ENCODE results near the gene CCR9.
A peak's percentile ranks its signal among the peaks of the same experiment; 100 is the strongest.

Gene CCR9

DNA sequence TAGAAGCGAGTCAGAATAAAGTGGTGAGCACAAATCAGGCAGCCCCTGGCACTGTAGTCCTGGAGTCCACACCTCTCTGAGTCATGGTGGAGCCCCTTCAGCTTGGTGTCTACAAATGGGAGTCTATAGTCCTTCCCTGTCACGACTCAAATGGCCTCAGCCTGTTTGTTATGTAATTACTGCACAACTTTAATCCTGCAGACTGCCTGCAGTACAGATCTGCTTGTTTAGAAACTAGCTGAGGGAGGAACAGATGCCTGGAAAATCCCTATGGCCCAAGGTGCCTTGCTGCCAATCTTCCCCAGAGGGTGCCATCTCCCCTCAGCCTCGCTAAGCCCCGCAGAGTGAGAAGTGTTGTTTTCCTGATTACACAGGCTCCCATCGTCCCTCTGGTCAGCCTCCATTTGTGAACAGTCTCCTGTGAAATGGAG, 53.0 kb downstream of the CCR9 start:
- peak; percentile 73 to 91 for DNase-seq

DNA sequence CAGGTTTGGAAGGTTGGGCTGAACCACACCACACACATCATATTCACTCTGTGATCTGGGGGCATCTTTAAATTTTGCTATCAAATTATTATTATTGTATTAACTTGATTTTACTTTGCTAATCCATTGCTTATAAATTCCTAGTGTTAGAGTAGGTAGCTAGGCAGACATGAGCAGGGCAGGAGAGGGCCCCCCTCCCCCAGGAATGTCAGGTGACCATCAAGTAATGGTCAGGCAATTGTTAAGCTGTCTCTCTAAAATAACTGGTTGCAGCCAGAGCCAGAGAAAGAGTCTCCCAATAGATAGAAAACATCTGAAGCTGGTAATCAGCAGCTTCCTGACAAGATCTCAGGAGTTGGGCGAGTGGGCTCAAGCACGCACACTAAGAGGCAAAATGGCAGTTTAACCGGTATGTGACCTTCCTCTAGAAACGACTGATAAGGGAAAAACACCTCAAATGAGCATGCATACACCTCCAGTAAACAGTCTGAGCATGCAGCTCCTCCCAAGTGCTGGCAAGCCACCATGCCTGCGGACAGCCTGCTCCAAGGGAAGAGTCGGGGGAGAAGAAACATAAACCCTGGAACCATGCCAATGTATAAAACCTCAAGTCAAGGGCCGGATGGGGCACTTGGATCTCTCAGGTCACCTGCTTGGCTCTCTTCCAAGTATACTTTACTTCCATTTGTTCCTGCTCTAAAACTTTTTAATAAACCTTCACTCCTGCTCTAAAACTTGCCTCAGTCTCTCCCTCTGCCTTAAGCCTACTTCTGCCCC, 53.8 kb downstream of the CCR9 start:
- DNase-seq: no peak

DNA sequence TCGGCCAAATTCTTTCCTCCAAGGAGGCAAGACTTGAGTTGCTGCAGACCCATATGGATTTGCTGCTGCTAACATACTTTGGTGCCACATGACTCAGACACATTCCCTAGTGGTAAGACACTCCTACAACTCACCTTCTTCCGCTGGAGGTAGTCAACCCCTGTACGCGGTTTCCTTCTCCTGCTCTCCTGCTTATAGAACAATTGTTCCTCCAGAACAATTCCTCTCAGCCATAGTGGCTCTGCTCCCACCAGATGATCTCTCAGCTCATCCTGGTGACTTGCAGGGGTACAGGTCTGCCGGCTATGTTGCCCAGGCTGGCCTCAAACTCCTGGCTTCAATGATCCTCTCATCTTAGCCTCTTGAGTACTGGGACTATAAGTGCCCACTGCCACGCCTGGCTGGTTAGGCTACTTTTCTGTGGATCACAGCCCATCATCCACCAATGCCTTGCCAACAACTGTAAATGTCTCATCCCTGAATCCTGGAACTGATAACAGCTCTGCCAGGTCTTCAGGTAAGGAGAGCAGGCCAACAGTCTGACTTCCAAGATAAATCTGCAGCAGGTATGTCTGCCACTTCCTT, 54.5 kb downstream of the CCR9 start:
- no peak for DNase-seq

DNA sequence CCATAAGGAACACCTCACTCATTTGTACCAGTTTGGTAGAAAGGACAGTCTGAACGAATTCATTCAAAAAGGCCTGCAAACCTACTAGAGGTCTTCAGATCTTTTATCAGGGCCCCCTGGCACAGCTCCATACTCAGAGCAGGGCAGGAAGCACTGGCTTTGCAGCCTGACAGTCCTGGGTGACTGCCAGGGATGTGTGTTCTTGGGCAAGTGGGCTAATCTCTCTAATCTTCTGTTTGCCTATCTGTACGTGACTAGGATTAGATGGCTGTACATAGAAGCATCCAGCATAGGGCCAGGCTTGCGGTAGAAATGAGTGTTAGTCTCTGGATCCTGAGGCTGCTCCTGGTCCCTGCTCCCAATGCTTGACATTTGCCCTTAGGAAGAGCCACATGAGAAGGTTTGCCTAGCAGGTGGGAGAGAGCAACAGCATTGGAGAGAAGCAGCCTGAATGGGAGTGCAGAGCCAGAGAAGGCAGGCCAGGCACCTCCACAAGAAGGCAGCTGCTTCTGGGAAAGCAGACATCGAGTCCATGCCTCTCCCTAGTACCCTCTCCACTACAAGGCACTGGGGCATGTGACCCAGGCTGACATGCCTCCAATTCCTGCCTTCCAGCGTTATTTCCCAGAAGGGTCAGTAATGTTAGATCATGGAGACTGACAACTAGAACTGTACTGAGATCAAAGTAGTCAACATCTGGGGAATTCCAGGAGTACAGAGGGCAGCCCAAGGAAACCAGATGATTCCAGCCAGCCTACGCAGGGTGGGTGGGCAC, 55.9 kb downstream of the CCR9 start:
- peak; percentile 16 to 66 for DNase-seq

DNA sequence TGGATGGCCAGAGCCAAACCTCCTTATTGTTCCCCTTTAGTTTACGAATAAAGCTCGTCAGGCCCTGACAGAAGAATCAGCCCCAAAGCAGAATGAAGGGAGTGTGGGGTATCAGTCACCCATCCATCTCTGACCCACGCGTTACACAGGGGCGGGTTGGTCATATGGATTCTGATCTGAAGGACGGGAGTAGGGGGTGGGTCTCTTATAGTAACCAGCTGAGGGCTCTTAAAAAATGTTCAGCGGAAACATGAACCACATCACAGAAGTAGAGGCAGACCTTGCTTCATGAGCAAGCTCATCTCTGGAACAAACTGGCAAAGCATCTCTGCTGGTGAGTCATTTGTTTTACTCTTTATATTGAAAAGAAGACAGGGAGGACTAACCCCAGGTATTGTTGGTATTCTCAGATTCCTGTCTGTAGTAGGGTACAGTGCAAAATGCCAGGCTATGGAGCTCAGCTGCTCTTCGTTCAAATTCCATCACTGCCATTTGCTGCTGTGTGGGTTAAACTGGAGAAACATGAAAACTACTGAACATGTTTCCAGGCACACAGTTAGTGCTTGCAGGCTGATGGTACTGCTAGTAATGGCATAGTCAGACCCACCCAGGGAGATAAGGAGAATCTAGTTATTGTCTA, 57.0 kb downstream of the CCR9 start, which contains the start of gene CXCR6:
Gene CXCR6 (plus strand): TSS at position 258 of the 640 bp plus-strand sequence. CDS start 3,018 bp downstream, outside the sequence.
- no peak for DNase-seq

DNA sequence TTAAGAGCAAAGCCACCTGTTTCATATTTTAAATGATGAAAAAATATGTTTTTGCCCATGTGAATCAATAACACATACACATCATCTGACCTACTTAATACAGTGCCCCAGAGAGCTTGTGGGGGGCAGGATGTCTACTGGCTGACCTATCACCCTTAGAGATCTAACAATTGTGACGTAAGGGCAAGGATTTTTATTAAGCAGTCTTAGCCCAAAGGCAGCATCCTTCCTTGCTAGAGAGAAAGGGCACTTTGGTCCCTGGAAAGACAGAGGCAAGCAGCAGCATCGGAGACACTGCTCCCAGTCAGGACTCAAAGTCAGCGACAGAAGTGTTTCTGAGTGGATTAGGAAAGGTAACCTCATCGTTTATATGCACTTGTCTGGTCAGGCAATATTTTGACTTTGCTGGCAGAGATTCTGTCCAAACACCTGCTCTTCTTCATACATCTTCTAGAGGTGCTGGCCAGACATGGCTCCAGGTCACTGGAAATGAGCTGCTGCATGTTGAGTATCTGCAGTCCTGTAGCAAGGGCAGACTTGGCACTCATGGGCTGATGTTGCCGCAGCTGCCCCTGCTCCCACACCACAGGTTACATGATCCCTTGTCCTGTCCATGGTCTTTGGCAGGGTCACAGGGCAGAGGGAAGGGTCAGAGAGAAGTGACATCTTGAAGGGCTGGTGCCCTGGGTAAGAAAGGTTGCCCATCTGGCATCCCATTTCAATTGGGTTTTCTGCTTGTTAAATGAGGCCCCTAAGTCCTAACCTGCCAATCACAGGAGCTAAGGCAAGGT, 58.7 kb downstream of the CCR9 start:
- no peak for DNase-seq

DNA sequence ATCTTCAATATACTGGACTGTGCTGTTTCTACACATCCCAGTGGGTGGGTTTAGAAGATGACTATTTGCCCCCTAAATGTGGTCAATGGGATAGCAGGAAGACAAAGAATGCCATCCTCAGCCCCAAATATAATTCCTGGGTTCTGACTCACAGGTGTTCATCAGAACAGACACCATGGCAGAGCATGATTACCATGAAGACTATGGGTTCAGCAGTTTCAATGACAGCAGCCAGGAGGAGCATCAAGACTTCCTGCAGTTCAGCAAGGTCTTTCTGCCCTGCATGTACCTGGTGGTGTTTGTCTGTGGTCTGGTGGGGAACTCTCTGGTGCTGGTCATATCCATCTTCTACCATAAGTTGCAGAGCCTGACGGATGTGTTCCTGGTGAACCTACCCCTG, 60.0 kb downstream of the CCR9 start:
- no peak for DNase-seq

DNA sequence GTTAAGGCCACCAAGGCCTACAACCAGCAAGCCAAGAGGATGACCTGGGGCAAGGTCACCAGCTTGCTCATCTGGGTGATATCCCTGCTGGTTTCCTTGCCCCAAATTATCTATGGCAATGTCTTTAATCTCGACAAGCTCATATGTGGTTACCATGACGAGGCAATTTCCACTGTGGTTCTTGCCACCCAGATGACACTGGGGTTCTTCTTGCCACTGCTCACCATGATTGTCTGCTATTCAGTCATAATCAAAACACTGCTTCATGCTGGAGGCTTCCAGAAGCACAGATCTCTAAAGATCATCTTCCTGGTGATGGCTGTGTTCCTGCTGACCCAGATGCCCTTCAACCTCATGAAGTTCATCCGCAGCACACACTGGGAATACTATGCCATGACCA, 60.5 kb downstream of the CCR9 start:
- DNase-seq: no peak

DNA sequence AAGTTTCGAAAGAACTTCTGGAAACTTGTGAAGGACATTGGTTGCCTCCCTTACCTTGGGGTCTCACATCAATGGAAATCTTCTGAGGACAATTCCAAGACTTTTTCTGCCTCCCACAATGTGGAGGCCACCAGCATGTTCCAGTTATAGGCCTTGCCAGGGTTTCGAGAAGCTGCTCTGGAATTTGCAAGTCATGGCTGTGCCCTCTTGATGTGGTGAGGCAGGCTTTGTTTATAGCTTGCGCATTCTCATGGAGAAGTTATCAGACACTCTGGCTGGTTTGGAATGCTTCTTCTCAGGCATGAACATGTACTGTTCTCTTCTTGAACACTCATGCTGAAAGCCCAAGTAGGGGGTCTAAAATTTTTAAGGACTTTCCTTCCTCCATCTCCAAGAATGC, 61.0 kb downstream of the CCR9 start:
- no peak for DNase-seq

DNA sequence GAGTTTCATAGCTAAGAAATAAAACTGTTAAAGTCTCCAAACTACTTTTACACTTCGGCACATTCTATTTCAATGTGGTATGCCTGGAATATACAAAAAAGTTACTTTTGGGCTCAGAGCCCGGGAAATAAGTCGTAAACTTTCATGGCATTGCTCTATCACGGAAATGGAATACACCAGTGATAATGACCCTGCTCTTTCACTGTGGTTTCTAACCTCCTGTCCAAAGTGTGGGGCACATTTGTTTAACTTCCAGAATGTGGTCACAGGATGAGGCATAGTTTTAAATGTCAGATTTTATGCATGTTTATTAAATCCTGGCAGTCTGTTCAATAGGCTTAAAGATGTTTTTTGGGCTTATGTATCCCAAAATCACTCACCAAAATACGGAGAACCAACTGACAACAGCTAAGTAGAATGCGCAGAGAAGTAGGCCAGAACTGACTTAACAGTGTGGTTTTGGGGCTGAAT, 62.0 kb downstream of the CCR9 start:
- no peak for DNase-seq

DNA sequence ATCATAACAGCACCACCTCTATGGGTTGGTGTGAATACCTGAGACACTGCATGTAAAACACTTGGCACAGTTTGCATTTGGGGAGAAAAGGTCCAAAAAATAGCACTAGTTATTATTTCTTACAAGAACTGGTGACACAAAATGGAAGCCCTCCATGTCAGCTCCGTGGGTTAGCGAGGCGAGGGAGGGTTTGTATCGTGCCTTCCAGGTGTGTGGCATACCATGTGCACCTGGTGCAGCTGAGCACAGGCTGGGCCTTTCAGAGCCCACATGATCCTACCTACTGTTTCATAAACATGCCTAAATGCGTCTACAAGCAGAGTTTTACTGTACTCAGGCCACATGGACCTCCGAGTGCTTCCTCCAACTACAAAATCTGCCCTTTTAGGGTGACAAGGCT, 62.5 kb downstream of the CCR9 start:
- DNase-seq: no peak

DNA sequence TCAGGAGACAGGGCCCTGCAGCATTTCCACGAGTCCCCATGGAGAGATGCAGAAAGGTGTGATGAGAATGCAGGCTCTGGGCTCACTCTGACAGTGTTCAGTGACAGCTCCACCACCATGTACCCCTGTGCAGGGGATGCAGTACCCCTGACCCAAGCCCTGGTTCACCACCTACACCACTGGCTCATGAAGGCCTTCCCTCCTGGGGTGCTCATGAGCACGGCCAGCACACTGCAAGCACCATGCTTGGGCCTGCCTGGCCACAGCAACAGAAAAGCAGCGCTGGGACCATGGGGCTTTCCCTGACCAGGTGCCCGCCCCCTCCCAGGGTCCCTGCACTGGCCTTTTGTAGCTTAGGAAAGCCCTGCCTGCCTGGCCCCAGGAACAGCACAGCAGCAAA, 63.1 kb downstream of the CCR9 start:
- DNase-seq: no peak

DNA sequence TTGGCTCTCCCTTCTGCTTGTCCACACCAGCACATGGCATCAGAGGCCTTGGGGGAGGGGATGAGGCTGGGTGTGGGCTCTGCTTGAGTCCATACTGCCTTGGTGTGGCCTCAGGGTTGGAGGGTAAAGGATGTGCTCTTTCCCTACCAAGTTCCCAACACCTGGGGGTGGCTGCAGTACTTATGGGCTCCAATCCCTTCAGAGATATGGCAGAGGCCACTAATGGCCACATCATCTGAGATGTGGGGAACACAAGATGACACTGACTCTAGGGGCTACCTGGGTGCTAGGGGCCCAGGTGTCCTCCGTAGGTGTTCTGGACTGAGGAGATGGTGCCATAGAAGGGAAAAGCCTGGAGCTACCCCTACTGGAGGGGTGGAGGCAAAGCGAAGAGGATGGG, 63.8 kb downstream of the CCR9 start:
- DNase-seq: no peak

DNA sequence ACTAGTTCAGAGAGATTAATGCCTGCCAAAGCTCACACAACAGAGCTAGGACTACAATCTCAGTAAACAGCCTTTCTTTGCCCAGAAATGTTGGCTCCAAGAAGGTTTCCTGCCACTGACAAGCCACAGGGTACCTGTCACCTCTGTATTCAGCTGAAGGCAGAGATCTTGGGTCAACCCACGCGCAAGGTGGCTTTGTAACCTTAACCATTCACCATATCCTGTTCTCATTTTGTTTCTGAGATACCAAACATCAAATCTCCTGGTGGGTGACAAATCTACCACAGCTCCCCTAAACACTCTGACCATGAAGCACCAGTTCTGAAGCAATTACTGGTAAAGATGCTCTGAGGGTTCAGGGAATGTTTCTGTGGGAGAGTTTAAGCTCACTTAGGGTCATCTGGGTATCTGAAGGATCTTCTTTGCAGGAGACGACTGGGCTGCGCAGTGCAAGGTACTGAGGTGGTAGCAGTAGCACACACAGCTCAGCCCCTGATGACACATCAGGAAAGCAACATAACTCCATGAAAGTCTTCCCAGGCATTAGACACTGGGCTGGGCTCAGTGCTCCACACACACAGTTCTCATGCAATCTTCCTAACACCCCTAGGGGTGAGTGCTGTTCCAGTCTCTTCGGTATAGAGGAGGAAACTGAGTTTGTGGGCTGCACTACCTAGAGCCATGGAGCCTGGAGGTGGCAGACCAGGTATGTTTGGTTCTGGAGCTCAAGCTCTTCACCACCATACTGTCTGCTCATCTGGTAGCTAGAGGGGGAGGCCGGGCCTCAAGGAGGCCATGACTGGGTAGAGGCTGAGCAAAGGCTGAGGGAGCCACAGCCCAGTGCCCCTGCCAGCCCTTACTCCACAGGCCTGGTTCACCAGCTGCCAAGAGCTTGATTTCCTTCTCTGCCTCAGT, 64.6 kb downstream of the CCR9 start:
- DNase-seq: no peak

DNA sequence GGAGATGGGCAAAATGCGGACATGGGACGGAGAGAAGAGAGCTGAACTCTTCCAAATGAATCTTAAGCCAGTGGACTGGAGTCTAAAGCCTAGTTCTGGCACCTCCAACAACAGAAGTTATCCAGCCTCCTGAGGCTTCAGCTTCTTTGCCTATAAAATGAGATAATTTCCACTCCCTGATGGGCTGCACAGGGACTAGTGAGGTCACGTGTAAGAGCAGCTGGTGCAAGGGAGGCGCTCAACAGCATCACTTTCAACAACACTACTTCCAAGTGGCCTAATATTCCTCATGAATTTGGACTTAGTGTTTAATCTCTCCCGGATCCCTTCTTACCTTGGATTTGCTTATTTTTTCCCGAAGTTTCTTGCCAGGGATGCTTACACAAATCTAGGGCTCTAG, 65.6 kb downstream of the CCR9 start:
- DNase-seq: no peak

DNA sequence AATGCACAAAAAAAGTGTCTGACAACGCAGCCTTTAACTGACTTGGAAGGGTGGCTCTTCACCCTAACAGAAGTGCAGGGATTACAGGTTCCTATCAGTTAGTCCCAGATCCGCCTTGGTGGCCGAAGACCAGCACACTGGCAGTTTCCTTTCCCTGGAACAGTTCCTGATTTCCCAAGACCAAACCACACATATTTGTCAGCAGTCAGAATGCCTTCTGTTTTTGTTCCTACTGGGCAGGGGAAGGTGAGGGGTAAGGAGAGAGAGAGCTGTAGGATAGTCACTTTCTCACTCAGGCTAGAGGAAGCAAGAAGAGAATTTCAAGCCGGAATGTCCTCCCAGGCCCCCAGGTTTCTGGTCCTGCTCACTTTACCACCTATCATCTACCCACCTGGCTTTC, 66.1 kb downstream of the CCR9 start:
- DNase-seq: no peak
